WI38 (cell line): ENCODE results near the gene VWDE.
A peak's percentile ranks its signal among the peaks of the same experiment; 100 is the strongest.
"Not testable (repeated sequence)": the region's sequence is repeated elsewhere in the genome, so short reads cannot be mapped to it uniquely, and the experiment has no call there.

Experiments used
- H3K4me3 ChIP-seq: 2 replicates; pipeline ENCODE4 v1.5.1; 2011; ENCODE audit warnings: low read depth, mild to moderate bottlenecking, control low read depth, low read length
- TF ChIP-seq, protein P1 (sequence below): IDR thresholded peaks from 2 replicates; pipeline ENCODE4 v1.5.1; 2012; ENCODE audit warnings: low read depth, mild to moderate bottlenecking, control low read depth, low read length

The VWDE gene

DNA sequence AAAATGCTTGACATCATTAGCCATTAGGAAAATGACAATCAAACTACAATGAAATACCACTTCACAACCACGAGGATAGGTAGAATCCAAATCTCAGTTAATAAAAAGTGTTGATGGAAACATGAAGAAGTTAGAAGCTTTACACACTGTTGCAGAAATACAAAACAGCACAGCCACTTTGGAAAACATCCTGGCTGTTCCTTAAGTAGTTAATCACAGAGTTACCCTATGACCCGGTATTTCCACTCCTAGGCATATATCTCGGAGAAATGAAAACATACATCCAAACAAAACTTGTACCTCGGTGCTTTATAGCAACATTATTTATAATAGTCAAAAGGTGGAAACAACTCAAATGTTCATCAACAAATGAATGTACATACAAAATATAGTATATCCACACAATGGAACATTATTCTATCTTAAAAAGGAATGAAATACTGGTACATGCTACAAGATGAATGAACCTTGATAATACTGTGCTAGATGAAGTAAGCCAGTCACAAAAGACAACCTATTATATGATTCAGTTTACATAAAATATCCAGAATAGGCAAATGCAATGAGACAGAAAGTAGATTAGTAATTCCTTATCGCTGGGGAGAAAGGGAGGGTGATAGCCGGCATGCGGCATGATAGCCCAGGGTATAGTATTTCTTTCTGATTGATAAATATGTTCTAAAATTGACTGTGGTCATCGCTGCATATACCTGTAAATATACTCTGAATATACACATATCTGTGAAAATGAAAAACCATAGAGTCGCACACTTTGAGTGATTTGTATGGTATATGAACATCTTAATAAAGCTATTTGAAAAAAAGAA is 1.9 kb downstream of the VWDE start:
- H3K4me3 ChIP-seq, result no peak overlapping the region
- TF ChIP-seq, protein P1, sequence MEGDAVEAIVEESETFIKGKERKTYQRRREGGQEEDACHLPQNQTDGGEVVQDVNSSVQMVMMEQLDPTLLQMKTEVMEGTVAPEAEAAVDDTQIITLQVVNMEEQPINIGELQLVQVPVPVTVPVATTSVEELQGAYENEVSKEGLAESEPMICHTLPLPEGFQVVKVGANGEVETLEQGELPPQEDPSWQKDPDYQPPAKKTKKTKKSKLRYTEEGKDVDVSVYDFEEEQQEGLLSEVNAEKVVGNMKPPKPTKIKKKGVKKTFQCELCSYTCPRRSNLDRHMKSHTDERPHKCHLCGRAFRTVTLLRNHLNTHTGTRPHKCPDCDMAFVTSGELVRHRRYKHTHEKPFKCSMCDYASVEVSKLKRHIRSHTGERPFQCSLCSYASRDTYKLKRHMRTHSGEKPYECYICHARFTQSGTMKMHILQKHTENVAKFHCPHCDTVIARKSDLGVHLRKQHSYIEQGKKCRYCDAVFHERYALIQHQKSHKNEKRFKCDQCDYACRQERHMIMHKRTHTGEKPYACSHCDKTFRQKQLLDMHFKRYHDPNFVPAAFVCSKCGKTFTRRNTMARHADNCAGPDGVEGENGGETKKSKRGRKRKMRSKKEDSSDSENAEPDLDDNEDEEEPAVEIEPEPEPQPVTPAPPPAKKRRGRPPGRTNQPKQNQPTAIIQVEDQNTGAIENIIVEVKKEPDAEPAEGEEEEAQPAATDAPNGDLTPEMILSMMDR, result no peak

DNA sequence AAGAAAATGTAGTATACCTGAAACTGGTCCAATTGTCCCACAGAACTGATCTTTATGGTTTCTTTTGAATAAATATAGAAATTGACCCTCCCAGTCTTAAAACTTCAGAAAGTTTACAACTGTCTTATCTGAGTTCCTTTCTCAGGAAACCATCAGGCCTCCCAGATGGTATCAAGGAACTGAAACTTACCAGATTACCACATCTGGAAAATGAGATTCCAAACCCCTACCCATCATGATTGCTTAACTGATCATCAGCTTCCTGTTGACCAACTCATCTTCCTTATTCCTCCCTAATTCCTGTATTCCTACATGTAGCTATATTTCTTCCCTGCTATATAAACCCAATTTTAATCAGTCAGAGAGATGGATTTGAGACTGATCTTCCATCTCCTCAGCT is 5.5 kb downstream of the VWDE start:
- no peak overlapping the region for H3K4me3 ChIP-seq
- TF ChIP-seq, protein P1, result no peak

DNA sequence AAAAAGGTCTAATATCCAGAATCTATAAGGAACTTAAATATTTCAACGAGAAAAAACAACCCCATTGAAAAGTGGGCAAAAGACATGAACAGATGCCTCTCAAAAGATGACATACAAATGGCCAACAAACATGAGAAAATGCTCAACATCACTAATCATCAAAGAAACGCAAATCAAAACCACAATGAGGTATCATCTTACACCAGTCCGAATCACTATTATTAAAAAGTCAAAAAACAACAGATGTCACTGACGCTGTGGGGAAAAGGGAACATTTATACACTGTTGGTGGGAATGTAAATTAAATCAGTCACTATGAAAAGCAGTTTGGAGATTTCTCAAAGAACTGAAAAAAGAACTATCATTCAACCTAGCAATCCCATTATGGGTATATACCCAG is 6.0 kb downstream of the VWDE start:
- no peak overlapping the region for H3K4me3 ChIP-seq
- TF ChIP-seq, protein P1, result no peak

DNA sequence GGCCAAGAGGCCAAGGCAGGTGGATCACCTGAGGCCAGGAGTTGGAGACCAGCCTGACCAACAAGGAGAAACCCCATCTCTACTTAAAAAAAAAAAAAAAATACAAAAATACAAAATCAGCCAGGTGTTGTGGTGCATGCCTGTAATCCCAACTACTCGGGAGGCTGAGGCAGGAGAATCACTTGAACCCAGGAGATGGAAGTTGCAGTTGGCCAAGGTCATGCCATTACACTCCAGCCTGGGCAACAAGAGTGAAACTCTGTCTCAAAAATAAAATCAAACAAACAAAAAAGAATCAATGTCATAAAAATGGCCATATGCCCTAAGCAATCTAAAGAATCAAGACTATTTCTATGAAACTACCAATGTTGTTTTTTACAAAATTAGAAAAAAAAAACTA is 7.0 kb downstream of the VWDE start:
- H3K4me3 ChIP-seq, result not testable (repeated sequence)

DNA sequence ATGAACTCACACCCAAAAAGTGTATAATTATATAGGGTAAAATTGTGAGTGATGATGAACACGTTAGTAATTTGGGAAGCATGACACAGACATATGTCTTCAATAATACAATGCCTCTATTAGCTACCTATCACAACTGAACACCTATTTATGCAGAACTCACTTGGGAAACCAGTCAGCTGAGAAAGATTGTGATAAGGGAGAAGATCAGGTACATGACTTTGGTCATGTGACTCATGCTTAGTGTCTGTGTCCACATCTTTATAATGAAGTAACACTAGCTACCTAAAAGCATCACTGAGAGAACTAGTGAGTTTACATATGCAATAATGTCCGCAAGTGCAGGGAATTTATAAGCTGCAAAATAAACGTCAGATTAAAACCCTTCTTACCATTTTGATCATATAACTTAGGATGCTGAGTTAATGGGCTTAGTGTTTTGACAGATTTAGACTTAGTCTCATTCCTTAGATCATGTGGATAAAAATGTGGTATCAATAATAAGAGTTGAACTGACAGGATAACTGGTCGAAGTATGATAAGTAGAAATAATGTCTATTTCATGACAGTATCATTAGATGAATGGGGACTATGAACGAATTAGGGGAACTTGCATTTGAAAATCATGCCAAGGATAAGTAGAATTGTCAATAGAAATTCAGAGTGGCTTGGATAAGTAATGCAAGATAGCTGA is 11.6 kb downstream of the VWDE start:
- TF ChIP-seq, protein P1, result no peak
- H3K4me3 ChIP-seq, result no peak overlapping the region

DNA sequence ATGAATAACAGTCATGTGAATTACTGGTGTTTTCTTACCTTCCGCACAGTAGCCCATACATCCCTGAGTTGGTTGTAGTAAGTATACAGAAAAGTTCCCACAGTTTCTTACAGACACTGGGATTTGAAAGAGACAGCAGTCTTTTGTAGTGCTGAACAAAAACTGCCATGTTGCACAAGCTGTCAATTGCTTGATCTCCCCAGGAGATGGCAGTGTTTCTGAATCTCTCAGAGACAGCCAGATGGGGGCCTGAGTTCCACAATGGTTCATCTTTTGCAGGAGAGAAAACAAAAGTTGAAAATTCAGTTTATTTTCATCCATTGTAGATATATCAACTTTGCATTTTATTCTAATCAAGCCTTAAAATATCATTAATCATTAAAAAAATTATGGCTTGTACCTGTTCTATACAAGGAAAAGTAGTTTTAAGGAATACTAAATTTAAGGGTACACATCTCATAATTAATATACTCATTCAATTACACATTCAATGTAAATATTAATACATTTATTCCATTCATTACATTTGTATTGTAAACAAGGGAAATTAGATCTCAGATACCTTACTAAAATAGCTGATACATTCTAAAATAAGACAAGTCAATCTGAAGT is 14.5 kb downstream of the VWDE start:
- TF ChIP-seq, protein P1, result 0 out of 2 replicates have a peak, but pooled peaks have one; percentile 14
- H3K4me3 ChIP-seq, result no peak overlapping the region

DNA sequence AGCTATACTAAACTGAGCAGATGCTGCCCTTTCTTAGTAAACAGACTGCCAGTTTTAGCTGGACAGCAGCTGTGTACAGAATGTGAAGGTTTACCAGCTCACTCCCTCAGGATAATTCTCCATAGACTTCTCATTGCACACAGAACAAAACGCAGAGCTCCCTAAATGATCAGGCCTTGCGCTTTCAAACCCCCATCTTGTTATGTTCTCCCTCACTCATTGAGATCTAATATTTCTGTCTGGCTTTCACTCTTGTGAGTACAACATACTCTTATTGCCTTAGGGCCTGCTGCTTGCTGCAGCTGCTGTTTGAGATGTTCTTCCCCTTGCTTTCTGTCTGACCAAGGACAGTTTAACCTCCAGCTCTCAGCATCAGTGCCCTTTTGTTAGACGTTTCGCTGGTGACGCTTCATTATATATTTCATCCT is 17.3 kb downstream of the VWDE start:
- TF ChIP-seq, protein P1, result no peak
- no peak overlapping the region for H3K4me3 ChIP-seq
